HUDEP-2 (cell line): ENCODE data around the gene RBMS3.
"Not testable (repeated sequence)": the region's sequence is repeated elsewhere in the genome, so short reads cannot be mapped to it uniquely, and the experiment has no call there.

ENCODE experiments used
- DNase-seq, 76 experiments: peaks; one replicate each; lab custom pipeline; 2025; ENCODE audit not compliant: unreplicated experiment in 76 of 76; lab: John Stamatoyannopoulos, UW

RBMS3 gene

DNA sequence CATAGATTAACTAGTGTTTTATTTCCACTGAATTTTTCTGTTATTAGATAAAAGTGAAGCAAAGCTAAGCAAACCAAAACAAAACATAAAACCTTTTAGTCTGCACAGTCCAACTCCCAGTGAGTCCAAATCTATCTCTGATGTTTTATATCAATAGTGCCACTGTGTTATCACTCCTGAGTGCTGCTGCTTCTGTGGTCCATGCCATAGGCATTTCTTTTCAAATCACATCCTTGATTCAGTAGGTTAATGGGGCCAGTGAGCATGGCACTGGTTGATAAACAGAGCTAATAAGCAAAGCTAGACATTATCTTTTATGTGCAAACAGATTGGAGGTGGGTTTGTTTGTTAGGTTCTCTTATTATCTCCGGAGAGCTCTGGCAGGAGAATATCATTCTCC, 30.0 kb downstream of the RBMS3 start:
- no peak for DNase-seq

DNA sequence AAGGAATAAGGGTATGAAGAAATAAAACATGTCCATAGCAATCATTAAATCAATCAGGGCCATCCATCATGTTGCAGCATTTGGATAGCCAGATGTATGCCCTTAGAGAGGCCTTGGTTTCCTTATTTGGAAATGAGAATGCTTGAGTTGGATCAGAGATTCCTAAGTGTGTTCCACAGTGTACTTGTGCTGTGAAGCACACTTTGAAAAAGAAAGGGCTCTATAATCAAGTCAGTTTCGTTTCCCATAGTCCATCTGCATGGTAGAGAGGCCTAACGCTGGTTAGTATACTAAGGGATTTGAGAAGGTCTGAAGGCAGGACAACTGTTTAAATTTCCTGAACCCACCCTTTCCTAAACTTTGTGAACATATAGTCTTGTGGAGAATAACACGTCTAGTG, 30.9 kb downstream of the RBMS3 start:
- no peak for DNase-seq

DNA sequence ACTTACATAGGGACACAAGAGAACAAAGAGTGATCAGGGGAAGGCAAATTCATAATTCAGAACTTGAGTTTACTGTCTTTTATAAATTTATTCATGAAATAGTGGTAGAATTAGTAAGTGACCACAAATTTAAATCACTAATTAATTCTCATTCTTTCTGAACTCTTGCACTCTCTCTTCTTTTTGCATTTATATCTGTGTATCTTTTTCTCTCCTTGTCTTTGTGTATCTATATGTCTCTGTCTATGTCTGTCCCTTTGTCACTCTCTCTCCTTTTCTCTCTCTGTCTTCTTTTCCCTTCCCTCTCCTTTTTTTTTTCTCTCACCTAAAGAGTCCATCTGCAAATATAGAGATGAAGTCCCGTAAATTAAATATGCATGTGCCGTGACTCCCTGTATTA, 31.5 kb downstream of the RBMS3 start:
- no peak for DNase-seq

DNA sequence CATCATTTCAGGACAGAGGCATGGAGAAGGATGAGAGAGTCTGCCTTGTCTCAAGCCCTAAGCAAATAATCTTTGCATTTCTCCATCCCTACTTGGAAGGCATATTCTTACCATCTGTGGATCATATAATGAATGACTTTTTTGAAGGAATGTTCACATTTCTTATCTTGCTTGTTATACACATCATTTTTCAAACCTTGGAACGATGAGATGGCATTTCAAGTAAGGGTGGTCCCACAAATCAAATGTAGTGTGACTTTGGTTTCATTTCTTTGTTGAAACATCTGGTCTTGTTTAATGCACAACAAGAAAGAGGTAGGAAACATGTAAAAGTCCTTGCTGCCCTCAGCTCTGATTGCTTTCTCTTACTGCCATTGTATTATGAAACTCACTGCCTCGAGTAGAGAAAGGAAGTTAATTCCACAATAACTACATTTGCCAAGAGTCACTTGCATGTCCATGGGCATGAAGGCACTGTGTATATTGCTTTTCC, 32.1 kb downstream of the RBMS3 start:
- no peak for DNase-seq

DNA sequence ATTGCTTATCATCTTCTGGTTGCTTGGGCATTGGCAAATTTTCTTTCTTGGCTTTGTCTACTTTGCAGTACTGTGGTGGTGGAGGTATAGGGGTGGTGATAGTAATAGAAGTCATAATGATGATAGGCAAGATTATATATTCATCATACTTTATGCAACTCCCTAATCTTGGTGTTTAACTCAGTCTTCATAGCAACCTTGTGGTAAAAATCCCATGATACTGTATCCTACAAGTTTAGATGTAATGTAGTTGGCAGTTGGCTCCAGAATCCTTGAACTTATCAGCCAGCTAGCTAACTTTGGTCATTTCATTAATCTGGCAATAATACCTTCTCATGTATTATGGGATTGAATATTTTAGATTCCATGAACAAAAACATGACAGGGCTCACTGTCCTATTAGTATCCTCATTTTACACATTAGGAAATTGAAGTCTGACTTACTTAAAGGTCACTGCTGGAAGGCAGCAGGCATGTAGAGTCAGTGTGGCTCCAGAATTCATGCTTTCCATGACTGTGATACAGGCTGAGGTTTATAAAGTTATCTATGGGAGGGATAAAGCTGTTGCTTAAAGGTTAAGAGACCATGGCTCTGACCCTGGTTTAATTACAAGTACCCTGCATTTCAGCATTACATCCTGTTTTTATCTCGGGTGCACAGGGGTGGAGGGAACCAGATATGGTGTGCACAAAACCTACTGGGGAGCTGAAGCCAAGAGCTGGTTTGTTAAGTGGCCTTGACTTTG, 33.3 kb downstream of the RBMS3 start:
- DNase-seq, result no peak

DNA sequence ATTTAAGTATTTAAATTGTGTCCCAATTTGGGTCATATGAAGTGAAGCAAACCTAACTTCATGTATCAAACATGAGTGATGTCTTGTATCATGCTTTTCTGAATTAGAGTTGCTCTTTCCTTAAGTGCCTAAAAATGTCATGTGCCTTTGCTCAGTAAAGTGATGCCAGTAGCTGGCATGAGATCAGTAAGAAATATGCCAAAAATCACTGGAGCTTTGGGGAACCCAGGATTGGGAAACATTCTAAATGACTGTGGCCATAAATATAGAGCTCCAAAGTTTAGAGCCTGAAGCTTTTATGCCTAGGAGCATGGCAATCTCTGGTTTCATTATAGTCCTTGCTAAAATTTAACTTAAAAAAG, 33.8 kb downstream of the RBMS3 start:
- DNase-seq, result no peak

DNA sequence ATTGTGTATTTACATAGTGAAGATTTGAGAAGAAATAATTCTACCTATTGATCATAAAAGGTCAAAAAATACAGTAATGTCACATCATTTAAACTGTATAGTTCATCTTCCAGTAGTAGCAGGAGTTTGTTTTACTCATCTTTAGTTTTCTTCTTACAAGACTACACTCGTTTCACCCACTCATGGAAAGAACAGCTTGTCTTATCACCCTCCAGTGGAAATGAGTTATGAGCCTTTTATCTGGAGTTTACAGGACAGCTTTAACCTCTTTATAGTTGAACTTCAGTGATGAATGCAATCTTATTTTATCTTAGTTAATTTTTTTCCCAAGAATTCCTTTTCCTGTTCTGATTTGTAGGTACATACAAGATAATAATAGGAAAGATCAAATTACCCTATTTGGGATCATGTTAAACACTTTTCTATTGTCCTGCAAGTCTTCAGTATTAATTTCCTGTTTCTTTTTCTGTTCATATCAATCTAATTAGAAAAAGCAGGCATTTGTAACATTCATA, 36.8 kb downstream of the RBMS3 start:
- DNase-seq, result no peak

DNA sequence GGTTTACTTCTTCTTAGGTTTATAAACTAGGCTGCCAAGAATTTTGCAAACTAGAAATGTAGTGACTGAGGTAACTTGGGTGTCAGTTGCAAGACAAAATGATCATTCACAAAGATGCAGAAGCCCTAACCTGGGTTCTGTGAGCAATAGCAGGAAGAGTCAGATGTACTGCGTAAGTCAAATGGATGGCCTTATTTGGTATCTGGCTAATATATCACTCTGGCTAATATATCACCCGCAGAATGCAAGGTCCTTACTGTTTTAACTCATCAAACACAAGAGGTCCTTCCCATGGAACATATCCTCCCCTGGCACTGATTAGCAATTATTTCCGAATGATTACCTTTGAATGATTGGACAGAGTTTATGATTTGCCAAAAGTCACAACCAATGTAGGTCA, 37.4 kb downstream of the RBMS3 start:
- DNase-seq, result no peak

DNA sequence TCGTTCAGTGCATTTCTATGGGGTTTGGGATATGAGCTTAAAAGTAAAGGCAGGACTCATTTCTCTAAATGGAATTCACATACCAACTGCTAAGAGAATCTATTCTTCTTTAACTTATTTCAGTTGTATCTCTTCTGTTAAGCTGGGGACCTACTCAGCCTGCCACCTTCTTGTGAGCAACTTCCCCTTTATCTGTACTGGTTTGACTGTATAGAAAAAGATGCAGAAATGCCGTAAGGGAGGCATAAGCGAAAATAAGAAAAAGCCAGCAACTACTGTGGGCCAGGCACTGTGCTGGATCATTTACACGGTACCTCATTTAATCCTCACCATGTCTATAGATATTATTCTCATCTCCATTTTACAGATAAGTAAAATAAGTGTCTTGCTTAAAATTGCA, 38.4 kb downstream of the RBMS3 start:
- no peak for DNase-seq

DNA sequence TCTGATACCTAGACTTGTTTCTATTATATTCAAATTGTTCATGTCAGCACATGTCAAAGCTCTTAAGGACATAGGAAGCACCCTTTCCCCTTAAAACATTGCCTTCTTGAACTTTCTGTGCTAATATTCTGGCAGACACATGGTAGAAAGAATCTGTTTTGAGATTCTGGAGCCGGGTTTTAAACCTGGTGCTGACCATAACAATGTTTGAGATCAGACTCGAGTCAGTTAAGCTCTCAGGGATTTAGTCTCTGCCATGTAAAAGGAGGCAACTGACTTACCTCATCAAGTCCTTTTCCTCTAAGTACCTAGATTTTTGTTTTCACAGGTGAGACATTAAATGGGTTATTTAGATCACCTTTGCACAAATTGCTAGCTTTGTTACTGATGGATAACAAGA, 38.9 kb downstream of the RBMS3 start:
- no peak for DNase-seq

DNA sequence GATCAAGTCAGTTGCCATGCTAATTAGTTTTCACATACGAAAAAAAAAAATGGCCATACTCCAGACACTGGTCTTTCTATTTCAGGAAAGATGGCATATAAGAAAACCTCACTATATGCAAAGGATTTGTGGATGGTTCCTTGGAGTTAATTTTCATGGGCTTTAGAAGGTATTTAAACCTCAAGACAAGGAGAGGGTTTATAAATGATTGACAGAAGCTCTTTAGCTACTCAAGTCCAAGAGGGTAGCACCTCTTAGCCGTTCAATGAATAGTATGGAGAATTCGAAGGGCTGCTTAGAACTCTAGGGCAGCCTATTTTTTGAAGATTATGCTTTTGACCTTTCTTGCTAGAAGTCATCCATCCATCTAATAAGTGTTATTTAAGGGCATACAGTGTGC, 41.7 kb downstream of the RBMS3 start:
- DNase-seq, result no peak

DNA sequence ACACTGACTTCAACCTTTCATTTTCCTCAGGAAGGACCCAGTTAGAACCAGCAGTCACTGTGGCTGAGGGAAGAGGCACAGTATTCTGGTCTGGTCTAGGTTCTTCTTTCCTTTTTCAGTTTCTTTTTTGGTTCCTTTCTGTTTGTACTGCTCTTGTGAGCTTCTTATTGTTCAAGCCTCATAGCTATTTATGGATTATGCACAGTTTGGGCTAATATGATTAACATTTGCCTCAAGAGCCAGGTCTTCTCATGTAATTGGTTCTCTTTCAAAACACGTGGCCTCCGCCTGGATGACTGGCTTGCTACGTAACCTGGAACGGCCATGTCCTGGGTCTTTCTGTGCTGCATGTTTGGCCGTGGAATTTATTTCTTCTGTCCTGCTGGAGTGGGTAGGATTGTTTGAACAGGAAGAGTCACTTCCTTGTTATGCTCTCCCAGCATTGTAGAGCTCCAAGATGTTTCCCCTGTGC, 43.3 kb downstream of the RBMS3 start:
- DNase-seq, result no peak

DNA sequence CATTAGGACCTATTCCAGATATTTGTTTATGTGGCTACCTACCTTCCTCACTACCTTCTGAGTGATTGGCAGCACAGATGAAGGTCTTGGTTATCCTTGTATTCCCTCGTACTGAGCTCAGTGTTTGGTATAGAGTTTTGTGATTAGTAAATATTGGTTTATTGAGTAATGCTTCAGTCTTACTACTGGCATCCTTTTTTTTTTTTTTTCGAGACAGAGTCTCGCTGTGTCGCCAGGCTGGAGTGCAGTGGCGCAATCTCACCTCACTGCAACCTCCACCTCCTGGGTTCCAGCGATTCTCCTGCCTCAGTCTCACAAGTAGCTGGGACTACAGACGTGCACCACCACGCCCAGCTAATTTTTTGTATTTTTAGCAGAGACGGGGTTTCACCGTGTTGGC, 45.7 kb downstream of the RBMS3 start:
- DNase-seq, result not testable (repeated sequence)

DNA sequence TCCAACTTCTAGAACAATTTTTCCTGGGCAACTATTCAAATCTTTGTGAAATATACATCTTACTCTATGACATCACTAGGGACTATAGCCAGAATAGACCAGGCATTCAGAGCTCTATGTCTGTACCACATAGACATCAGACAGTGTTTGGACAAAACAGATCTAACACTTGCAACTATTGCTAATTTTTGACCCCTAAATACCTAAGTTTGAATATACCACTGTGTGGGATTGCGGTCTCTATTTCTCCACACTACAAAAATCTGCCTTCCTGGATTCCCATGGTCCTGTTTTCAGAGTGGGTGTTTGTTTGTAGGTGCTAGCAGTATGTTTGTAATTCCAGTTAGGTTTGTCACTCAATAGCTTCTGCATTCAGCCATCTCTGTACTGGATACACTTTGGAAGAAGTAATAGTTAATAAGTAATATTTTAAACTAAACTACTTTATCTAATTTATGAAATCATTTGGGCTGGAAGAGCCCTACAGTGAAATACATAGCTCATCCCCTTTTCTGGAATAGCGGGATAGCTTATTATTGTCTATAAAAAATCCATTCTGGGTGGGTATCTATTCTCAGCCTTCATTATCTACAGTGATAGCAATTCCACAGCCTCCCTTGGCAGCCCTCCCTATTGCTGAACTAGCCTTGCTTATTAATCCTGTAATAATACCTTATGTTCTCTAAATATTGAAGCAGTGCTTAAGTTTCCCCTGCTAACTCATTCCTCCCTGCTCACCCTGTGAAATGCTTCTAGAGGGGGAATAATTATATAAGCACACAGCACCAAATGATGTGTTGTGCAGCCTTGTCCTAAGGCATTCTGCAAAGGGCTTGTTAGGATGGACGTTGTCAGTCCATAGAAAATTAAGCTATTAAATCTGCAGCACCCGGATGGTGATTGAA, 49.4 kb downstream of the RBMS3 start:
- no peak for DNase-seq

DNA sequence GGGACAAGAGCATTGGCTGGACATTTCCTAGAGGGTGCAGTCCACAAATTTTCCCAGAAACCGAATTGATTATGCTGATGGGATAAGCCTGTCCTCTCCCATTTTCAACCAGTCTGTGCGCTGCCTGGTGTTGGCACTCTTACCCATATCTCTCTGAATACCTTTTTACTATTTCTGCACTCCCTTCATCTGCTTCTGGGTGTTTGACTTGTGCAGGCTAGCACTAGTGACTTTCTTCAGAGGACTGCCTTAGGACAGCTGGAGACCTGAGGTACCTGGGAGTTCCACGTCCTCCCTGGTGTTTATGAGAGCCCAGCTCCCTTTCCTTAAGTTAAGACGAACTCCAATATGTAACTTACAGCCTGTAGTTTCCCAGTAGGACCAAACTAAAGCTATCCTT, 50.2 kb downstream of the RBMS3 start:
- DNase-seq, result no peak

DNA sequence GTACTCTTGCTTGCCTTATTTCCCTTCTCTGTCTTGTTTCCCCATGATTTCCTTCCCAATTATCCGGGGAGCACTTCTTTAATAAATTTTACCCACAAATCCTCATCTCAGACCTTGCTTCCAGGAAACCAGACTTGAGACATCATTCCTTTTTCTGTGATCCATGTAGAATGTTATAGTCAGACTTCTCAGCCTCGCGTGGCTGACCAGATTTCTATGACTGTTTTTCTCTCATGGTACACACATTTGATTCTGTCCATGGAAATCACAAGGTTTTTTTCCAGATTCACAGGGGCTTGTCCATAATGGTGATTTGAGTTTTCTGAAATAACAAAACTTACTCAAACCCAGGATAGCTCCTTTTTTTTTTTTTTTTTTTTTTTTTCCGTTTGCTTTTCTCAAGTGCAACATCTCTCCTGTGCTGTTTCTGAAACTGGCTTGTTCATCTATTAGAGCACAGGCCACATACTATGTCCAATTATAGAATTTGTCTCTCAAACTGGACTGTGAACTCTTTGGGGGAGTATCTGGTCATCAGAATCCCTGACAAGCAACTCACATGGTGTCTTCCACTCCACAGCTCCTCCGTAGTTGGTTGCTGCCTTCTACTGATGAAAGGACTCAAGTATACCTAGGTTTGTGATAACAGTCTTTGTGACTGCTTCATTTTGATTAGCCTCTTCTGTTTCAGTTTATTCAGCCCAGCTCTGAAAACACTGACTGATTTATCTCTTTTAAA, 50.8 kb downstream of the RBMS3 start:
- no peak for DNase-seq

DNA sequence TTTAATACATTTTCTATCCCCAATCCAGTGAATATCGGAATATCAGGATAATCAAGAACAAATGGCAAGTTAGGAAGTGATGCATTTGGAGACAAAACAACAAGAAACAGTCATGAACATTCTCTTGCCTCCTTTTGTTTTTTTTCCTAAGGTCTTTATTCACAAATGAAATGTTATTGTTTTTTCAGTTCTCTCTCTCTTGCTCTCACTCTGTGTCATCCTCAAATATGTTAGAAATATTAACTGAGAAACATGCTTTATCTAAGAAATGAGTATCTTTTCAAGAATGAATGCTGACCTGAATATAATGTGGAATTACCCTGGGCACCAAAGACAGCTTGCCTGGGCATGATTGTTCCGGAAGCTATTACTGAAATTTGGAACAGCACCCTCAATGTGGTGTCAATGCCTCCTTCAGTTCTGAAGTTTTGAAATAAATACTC, 51.3 kb downstream of the RBMS3 start:
- no peak for DNase-seq

DNA sequence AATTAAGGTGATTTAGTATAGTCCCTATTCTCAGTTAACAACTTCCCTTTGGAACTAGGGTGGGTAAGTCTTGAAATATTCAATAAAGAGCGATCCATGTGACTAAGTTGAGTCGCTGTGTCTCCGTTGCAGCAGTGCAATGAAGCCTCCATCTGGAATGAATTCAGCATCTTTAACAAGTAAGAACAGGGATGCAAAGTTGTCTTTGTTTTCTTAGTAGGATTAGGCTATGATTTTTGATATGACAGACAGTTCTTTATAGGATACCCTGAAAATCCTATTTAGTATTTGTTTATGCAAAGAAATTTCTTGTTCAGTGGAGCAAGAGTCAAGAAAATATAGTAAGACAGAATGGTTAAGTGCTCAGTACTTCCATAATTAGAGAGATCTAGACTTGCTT, 52.7 kb downstream of the RBMS3 start:
- no peak for DNase-seq

DNA sequence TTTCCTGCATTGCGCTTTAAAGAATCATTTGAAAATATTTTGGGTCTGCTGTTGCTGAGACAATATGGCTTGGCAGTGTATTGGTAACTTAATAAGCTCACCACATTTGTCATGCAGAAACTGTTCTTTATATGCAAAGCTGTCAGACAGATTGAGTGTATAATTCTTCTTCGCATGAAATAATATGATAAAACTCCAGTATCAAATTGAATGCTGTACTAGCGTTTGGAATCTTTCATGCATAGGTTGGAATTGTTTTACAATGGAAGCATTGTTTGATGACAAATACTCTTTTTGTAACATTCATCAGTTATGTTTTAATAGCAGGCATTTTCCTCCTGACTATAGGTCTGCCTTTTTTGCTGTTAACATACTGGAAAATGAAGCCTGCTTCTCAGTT, 53.8 kb downstream of the RBMS3 start:
- no peak for DNase-seq

DNA sequence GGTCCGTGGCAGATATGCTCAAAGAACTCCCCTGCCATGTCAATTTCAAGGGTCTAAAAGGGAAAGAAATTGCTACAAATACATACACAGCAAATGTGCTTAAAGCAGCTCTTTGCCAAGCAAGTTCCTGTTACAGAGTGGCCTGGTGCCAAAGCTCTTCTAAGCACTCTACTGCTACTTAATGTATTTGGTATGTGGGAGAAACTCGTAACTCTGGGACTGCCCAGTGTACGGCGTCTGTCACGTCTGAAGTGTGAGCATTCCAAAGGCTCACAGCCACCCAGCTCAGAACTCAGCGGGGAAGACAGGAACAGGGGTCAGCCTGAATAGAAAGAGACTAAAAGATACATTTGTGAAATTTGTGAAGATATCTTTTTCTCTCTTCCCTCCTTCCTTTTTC, 54.6 kb downstream of the RBMS3 start:
- no peak for DNase-seq

DNA sequence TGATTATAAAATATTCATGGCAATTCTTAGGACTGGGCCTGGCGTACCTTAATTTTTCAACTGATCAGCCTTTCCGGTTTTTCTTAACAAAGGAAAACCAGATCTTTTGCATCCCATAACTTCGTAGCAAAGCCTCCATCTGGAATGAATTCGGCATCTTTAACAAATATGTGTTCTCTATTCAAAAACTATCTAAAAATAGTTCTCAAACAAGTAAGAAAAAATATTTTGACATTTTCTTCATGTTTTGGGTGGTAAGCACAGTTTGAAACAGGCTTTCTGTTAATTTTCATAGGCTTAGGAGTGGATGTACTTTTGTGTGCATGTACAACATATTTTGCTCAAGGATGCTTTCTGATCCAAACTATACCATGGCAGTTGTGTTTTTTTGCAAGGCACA, 55.1 kb downstream of the RBMS3 start:
- DNase-seq, result no peak
